Heart right ventricle (tissue), 16 donors: ENCODE measurements around the gene ZNF506. TPM values are rescaled to one million over a fixed set of nuclear protein-coding genes. Genes with fewer than 3 reads are reported as not detected.
"Not testable (repeated sequence)": the region's sequence is repeated elsewhere in the genome, so short reads cannot be mapped to it uniquely, and the experiment has no call there.

Experiments used
- ATAC-seq, 8 donors: fragments of 200-7000 bp; cut with Tn5 transposase; one replicate each; pipeline ENCODE4 v1.9.1; 2020; ENCODE audit warnings: mild to moderate bottlenecking in 8 of 8, moderate library complexity in 8 of 8, moderate number of reproducible peaks in 1 of 8
- DNase-seq, 2 donors: peaks; one replicate each; pipeline ENCODE4 v3.0.0-alpha.2; 2020
- H3K27ac ChIP-seq, 10 donors: fragments of 200-600 bp; sonication (generic) in 2 of 10; one replicate each; pipeline versions ENCODE4 v1.5.0 to v1.8.0; 2020 to 2022; ENCODE audit warnings: mild to moderate bottlenecking in 3 of 10
- H3K27me3 ChIP-seq, 7 donors: fragments of 200-600 bp; one replicate each; pipeline ENCODE4 v1.8.0; 2021 to 2022; ENCODE audit warnings: mild to moderate bottlenecking in 2 of 7
- H3K36me3 ChIP-seq, 9 donors: fragments of 200-600 bp; sonication (generic) in 1 of 9; one replicate each; pipeline versions ENCODE4 v1.5.0 to v1.8.0; 2020 to 2022; ENCODE audit warnings: mild to moderate bottlenecking in 2 of 9
- H3K4me1 ChIP-seq, 9 donors: fragments of 200-600 bp; sonication (generic) in 1 of 9; one replicate each; pipeline versions ENCODE4 v1.5.0 to v1.8.0; 2020 to 2022; ENCODE audit warnings: mild to moderate bottlenecking in 4 of 9
- H3K4me3 ChIP-seq, 10 donors: fragments of 200-600 bp; sonication (generic) in 2 of 10; one replicate each; pipeline versions ENCODE4 v1.5.0 to v1.8.0; 2020 to 2022; ENCODE audit warnings: mild to moderate bottlenecking in 7 of 10, moderate library complexity in 2 of 10
- H3K9me3 ChIP-seq, 11 donors: fragments of 200-600 bp in 10 of 11; sonication (generic) in 2 of 11; one replicate each; pipeline versions ENCODE4 v1.5.0 to v1.8.0; 2013 to 2022; ENCODE audit warnings: mild to moderate bottlenecking in 2 of 11, control low read depth in 1 of 11, moderate library complexity in 1 of 11
- WGBS, 2 donors: extraction: QIAGEN DNeasy Blood & Tissue Kit; methylation state at CpG; one replicate each; pipeline ENCODE4 v1.1.7; 2013; ENCODE audit warnings: inconsistent platforms in 1 of 2; 5-methylcytosine and 5-hydroxymethylcytosine counted together
- intact Hi-C, 10 donors: fragments of 100-400 bp; cut with DNase I; formaldehyde crosslinking; loops; one replicate each; pipeline versions ENCODE4 v1.11.1 to v1.14.2; 2022
- polyA plus RNA-seq, 2 donors: library from polyadenylated mRNA; stranded (reverse); fragments of 200-250 nt; gene quantifications; one replicate each; pipeline ENCODE4 v1.2.3, GENCODE V29; 2013
- total RNA-seq, 10 donors: library from RNA; stranded (reverse); fragmentation: NEBNext Ultra II Directional in 3 of 10; extraction: Animal tissue kit (Norgen Biotek cat#: 25700) in 3 of 10; gene quantifications; one replicate each; pipeline versions ENCODE4 v1.2.1 to v1.2.4, GENCODE V29; 2021 to 2023
- TF ChIP-seq, protein P1 (sequence below), 9 donors: fragments of 200-600 bp; sonication (generic) in 2 of 9; IDR thresholded peaks; one replicate each; pipeline versions ENCODE4 v1.5.0 to v1.8.0; 2021 to 2022; ENCODE audit warnings: antibody characterized with exemption in 9 of 9, mild to moderate bottlenecking in 5 of 9, moderate library complexity in 1 of 9
- donor health status: Arrhythmogenic right ventricular cardiomyopathy.
- donor health status: ischemic (EF 13 %, LVEDD 7.1; RV severe dilation, severe dysfunction).
- donor health status: healthy with polysubstance abuse.
- donor health status: DM: no; HTN: yes; CAD: no.
- donor health status: DM: no; HTN: no; CAD: no.
- donor health status: ischemic (EF 25% LVEDD 6.9; RV normal size, moderate dysfunction).
- donor health status: ischemic (EF 25% LVEDD 5.7; RV mildly dilated, moderate dysfunction).
- donor health status: healthy.
- donor health status: DM: yes; HTN: yes; CAD: no.
- donor health status: Ischemic cardiomyopathy.
- donor health status: ischemic (EF 35%, LVEDD 5.7; RV mildly dilated, moderate dysfunction).
- donor health status: nonischemic (EF 11% LVEDD 7.7; RV severe dilation, severe dysfunction).
- donor health status: DM: yes; HTN: yes; CAD: no.
- donor health status: PGD.
- donor health status: ischemic (EF 29% LVEDD 5.4; RV normal size, mild dysfunction).
- donor health status: nonischemic (EF 23%, LVEDD 6.1; RV moderate dilation, normal function).

Gene ZNF506
- total and polyA plus RNA-seq, 12 donors = 3.3 to 17.0 (median 12.6) TPM

DNA sequence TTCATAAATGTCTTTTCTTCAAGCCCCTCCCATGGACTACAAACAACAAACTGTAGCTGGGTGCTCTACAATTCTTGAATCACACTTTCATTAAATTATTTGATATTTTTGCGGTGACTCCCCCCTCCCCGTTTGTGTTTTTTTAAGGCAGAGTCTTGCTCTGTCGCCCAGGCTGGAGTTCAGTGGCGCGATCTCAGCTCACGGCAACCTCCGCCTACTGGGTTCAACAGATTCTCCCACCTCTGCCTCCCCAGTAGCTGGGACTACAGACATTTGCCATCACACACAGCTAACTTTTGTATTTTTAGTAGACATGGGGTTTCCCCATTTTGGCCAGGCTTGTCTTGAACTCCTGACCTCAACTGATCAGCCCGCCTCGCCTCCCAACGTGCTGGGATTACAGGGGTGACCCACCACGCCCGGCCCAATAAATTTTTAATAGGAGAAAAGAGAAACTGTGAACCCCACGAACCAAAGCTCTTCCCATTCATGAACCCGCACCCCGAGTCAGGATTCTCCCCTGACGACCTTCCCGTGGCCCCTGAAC lies 703 bp downstream of the ZNF506 start:
- no peaks in the 10 kb centered on the region for H3K27me3 ChIP-seq
- peaks cover 0 to 31% (median 0%) of the 10 kb centered on the region in 9 donors for H3K36me3 ChIP-seq
- H3K9me3 ChIP-seq = peaks cover 0 to 74% (median 0%) of the 10 kb centered on the region in 11 donors
- no peak for ATAC-seq
- 3 to 6% methylated on average over 17 of the region's 17 CpGs for WGBS, 2 donors
- peak overlapping the region; percentile 86 to 99 (median 96) for H3K27ac ChIP-seq
- intact Hi-C loops = loop anchor here in 4 of 10 donors (2.0 to 10.0 kb wide), 7 partner anchors 41 to 156 kb away; partner anchors contain the start of genes ZNF14 (in 3 of the 4), ZNF101 (in 2 of the 4), ZNF253 (in 2 of the 4) and ATP13A1 (in 1 of the 4)
- peaks cover 0 to 46% (median 32%) of the 10 kb centered on the region in 9 donors for H3K4me1 ChIP-seq
- DNase-seq = no peak
- TF ChIP-seq, protein P1, sequence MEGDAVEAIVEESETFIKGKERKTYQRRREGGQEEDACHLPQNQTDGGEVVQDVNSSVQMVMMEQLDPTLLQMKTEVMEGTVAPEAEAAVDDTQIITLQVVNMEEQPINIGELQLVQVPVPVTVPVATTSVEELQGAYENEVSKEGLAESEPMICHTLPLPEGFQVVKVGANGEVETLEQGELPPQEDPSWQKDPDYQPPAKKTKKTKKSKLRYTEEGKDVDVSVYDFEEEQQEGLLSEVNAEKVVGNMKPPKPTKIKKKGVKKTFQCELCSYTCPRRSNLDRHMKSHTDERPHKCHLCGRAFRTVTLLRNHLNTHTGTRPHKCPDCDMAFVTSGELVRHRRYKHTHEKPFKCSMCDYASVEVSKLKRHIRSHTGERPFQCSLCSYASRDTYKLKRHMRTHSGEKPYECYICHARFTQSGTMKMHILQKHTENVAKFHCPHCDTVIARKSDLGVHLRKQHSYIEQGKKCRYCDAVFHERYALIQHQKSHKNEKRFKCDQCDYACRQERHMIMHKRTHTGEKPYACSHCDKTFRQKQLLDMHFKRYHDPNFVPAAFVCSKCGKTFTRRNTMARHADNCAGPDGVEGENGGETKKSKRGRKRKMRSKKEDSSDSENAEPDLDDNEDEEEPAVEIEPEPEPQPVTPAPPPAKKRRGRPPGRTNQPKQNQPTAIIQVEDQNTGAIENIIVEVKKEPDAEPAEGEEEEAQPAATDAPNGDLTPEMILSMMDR (IDR thresholded peaks at IDR 0.05) = no peak
- H3K4me3 ChIP-seq = peak overlapping the region; percentile 59 to 98 (median 73)

DNA sequence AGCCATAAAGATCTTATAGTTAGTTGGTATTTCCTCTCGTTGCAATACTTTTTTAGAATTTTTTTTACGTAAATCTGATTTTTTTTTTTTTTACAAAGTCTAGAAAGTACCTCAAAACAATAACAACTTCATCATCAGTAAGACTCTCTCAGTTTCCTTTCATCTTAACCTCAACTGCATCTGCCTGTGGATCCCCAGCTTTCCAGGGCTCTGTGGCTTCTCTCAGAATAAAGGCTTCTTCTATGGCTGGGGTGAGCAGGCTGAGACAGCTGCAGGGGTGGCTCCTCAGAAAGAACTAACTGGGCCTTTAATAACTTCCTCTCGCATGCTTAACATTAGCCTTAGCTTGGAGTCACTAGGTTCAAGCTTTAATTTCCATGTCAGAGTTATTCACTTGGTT lies 4.2 kb downstream of the ZNF506 start:
- peaks cover 0 to 59% (median 39%) of the 10 kb centered on the region in 9 donors for H3K4me1 ChIP-seq
- peaks cover 0 to 54% (median 9%) of the 10 kb centered on the region in 9 donors for H3K36me3 ChIP-seq
- no peak overlapping the region for H3K27ac ChIP-seq

DNA sequence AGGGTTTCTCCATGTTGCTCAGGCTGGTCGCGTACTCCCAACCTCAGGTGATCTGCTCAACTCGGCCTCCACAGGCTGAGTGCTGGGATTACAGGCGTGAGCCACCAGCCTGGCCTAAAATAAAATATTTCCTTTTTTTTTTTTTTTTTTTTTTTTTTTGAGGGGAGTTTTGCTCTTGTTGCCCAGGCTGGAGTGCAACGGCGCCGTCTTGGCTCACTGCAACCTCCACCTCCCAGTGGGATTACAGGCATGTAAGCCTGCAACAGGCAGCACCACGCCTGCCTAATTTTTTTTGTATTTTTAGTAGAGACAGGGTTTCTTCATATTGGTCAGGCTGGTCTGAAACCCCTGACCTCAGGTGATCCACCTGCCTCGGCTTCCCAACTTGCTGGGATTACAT lies 4.9 kb downstream of the ZNF506 start:
- 71 to 75% methylated on average over 9 of the region's 9 CpGs for WGBS, 2 donors
- H3K4me3 ChIP-seq = no peak overlapping the region
- peaks cover 0 to 76% (median 0%) of the 10 kb centered on the region in 11 donors for H3K9me3 ChIP-seq
- DNase-seq (peak in 1 of 2 donors; percentile 49), ATAC-seq (no peak)
- peaks cover 0 to 54% (median 9%) of the 10 kb centered on the region in 9 donors for H3K36me3 ChIP-seq
- no peaks in the 10 kb centered on the region for H3K27me3 ChIP-seq
- H3K27ac ChIP-seq = peak overlapping the region in 1 of 10 donors; percentile 19
- peaks cover 0 to 61% (median 40%) of the 10 kb centered on the region in 9 donors for H3K4me1 ChIP-seq
- intact Hi-C loops = loop anchor here in 1 of 10 donors (10.0 kb wide), 1 partner anchor 152 kb away; the partner anchor contains the start of genes ATP13A1 and ZNF101
- TF ChIP-seq, protein P1 (IDR thresholded peaks at IDR 0.05) = no peak

More for the DNA sequence above, 4.2 kb downstream of the ZNF506 start:
- DNase-seq (no peak), ATAC-seq (no peak)
- no peaks in the 10 kb centered on the region for H3K27me3 ChIP-seq
- TF ChIP-seq, protein P1 (IDR thresholded peaks at IDR 0.05) = no peak
- peaks cover 0 to 69% (median 0%) of the 10 kb centered on the region in 11 donors for H3K9me3 ChIP-seq
- no peak overlapping the region for H3K4me3 ChIP-seq
- intact Hi-C loops = loop anchor here in 1 of 10 donors (10.0 kb wide), 1 partner anchor 153 kb away; the partner anchor contains the start of genes ATP13A1 and ZNF101
- 82 to 87% methylated on average over 3 of the region's 3 CpGs for WGBS, 2 donors

DNA sequence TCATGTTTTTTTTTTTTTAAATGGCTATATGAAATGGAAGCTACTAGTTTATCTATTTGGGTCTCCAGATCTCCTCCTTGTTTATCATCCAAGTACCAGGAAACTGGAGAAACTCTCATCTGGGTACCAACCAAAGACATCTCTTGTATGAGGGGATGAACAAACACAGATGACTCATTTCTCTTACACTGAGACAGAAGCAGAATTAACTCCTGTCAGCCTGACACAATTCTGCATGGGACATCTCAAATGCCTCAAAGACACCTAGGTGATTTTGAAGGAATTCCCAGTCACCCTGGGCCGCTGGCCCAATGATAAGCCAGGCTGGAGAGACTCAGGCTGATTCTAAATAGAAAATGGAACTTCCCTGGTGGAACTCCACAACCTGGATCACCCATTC lies 9.6 kb downstream of the ZNF506 start:
- H3K27me3 ChIP-seq, H3K27ac ChIP-seq, DNase-seq, ATAC-seq, H3K4me3 ChIP-seq: not testable (repeated sequence)
- H3K4me1 ChIP-seq = peaks cover 0 to 34% (median 13%) of the 10 kb centered on the region in 9 donors
- peaks cover 0 to 57% (median 9%) of the 10 kb centered on the region in 9 donors for H3K36me3 ChIP-seq
- H3K9me3 ChIP-seq = peaks cover 0 to 76% (median 0%) of the 10 kb centered on the region in 11 donors
- WGBS, 2 donors = 56 to 71% methylated on average over 1 of the region's 1 CpG
- intact Hi-C loops = loop anchor here in 2 of 10 donors (5.0 to 10.0 kb wide), 2 partner anchors 35 to 147 kb away; partner anchors contain the start of genes ATP13A1 (in 1 of the 2) and ZNF101 (in 1 of the 2)
